GM23248 (cell line): ENCODE data around the gene MIGA1. TPM values are rescaled to one million over a fixed set of nuclear protein-coding genes. Genes with fewer than 3 reads are reported as not detected.

Experiments used
- DNase-seq: peaks from one replicate; pipeline ENCODE4 v3.0.0-alpha.2; 2015
- H2AFZ ChIP-seq: fragments of 200-600 bp; sonication (generic); 2 replicates; pipeline ENCODE4 v1.6.1; 2016; ENCODE audit warnings: antibody characterized with exemption
- H3F3A ChIP-seq: fragments of 200-600 bp; sonication (generic); 2 replicates; pipeline ENCODE4 v1.6.1; 2016; ENCODE audit warnings: mild to moderate bottlenecking, antibody characterized with exemption, mixed run types; ENCODE audit not compliant: insufficient read depth
- H3K27ac ChIP-seq: fragments of 200-600 bp; sonication (generic); 2 replicates; pipeline ENCODE4 v1.5.1; 2016; ENCODE audit warnings: mild to moderate bottlenecking
- H3K27me3 ChIP-seq: fragments of 200-600 bp; sonication (generic); replicated peaks from 2 replicates; pipeline ENCODE4 v1.6.1; 2016; ENCODE audit warnings: mild to moderate bottlenecking; ENCODE audit not compliant: insufficient read depth
- H3K36me3 ChIP-seq: fragments of 200-600 bp; sonication (generic); 2 replicates; pipeline ENCODE4 v1.6.1; 2016; ENCODE audit warnings: low read depth, mild to moderate bottlenecking
- H3K4me1 ChIP-seq: fragments of 200-600 bp; sonication (generic); 2 replicates; pipeline ENCODE4 v1.6.1; 2016; ENCODE audit warnings: mild to moderate bottlenecking; ENCODE audit not compliant: insufficient read depth
- H3K4me2 ChIP-seq: fragments of 200-600 bp; sonication (generic); one replicate; pipeline ENCODE4 v1.6.1; 2016; ENCODE audit warnings: mild to moderate bottlenecking; ENCODE audit not compliant: unreplicated experiment
- H3K4me3 ChIP-seq: fragments of 200-600 bp; sonication (generic); 2 replicates; pipeline ENCODE4 v1.5.1; 2016; ENCODE audit warnings: mild to moderate bottlenecking
- H3K79me2 ChIP-seq: fragments of 200-600 bp; sonication (generic); 2 replicates; pipeline ENCODE4 v1.6.1; 2016; ENCODE audit warnings: mild to moderate bottlenecking; ENCODE audit not compliant: insufficient read depth
- H3K9ac ChIP-seq: fragments of 200-600 bp; sonication (generic); 2 replicates; pipeline ENCODE4 v1.6.1; 2016; ENCODE audit warnings: mild to moderate bottlenecking
- H3K9me2 ChIP-seq: fragments of 200-600 bp; sonication (generic); 2 replicates; pipeline ENCODE4 v1.6.1; 2016; ENCODE audit warnings: mixed run types, mild to moderate bottlenecking, moderate library complexity; ENCODE audit not compliant: insufficient read depth
- H3K9me3 ChIP-seq: fragments of 200-600 bp; sonication (generic); one replicate; pipeline ENCODE4 v1.6.1; 2017; ENCODE audit warnings: low read depth
- H4K20me1 ChIP-seq: fragments of 200-600 bp; sonication (generic); 2 replicates; pipeline ENCODE4 v1.6.0; 2016; ENCODE audit not compliant: insufficient read depth
- EZH2 ChIP-seq: fragments of 200-600 bp; sonication (generic); IDR thresholded peaks from 2 replicates; pipeline ENCODE4 v1.6.1; 2018; ENCODE audit warnings: antibody characterized with exemption, mild to moderate bottlenecking; ENCODE audit not compliant: insufficient read depth, poor library complexity, severe bottlenecking
- EZH2phosphoT487 ChIP-seq: fragments of 200-600 bp; sonication (generic); IDR thresholded peaks from 2 replicates; pipeline ENCODE4 v1.6.1; 2018; ENCODE audit warnings: antibody characterized with exemption, moderate library complexity, mild to moderate bottlenecking, low read depth; ENCODE audit not compliant: insufficient read depth
- WGBS, 2 experiments: methylation state at CpG; one replicate each; pipeline ENCODE4 v1.1.6; 2015 to 2017; ENCODE audit warnings: low lambda C conversion rate in 2 of 2, low coverage in 1 of 2; ENCODE audit errors: missing lambda C conversion rate in 2 of 2; 5-methylcytosine and 5-hydroxymethylcytosine counted together
- in situ Hi-C: fragments of 300-500 bp; cut with MboI; formaldehyde crosslinking; loops from 2 replicates; pipeline ENCODE4 v1.15.0; 2020
- polyA plus RNA-seq: library from polyadenylated mRNA; unstranded; fragments of >200 nt; fragmentation: Nextera tagmentation; extraction: Ambion mirVana; gene quantifications from 2 replicates; pipeline ENCODE4 v1.2.1, GENCODE V29; 2016
- total RNA-seq: library from RNA; depleted of rRNA; stranded (reverse); fragments of >200 nt; shearing (Covaris generic); gene quantifications from 2 replicates; pipeline ENCODE4 v1.2.3, GENCODE V29; 2014

Gene MIGA1
- total and polyA plus RNA-seq, 2 experiments from 2014 or later = 11.6 to 14.4 TPM

DNA sequence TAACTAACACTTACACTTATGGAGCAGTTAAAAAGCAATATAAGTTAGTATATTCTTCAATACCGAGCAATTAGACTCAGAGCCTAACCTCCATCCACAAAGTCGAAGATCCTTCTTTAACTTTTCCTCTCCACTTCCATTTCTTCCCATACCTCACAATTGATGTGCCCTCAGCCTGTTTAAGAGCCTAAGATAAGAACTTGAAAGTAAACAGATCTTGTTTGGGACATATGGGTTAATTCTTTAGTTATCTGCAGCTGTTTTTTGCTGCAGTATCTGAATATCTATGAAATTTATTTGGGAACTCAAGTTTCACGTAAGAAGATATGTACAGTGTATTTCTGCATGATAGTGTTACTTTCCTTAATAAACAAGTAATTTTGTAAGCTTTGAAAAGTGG is 51.5 kb downstream of the MIGA1 start:
- no peaks in the 10 kb centered on the region for H3K9me3 ChIP-seq
- no peak for TF ChIP-seq EZH2phosphoT487
- no peak for TF ChIP-seq EZH2
- 88 to 91% methylated on average over 3 of the region's 3 CpGs for WGBS, 2 experiments
- DNase-seq = no peak
- in situ Hi-C loops = no loop called here
- H3K27me3 ChIP-seq = no peaks in the 10 kb centered on the region
- H4K20me1 ChIP-seq = no peaks in the 10 kb centered on the region
- H3K9ac ChIP-seq = peak overlapping the region; percentile 16; the same call in 1 of the 2 replicates
- peaks cover 1% of the 10 kb centered on the region; the same call in 1 of the 2 replicates for H3K36me3 ChIP-seq
- H3K27ac ChIP-seq = peak overlapping the region; percentile 98
- H3K79me2 ChIP-seq = peaks cover 13% of the 10 kb centered on the region
- peak overlapping the region; percentile 72 for H3K4me2 ChIP-seq
- peaks cover 53% of the 10 kb centered on the region for H3K4me1 ChIP-seq
- H3F3A ChIP-seq = peaks cover 61% of the 10 kb centered on the region
- H3K4me3 ChIP-seq = no peak overlapping the region
- H3K9me2 ChIP-seq = no peaks in the 10 kb centered on the region
- H2AFZ ChIP-seq = no peak overlapping the region

DNA sequence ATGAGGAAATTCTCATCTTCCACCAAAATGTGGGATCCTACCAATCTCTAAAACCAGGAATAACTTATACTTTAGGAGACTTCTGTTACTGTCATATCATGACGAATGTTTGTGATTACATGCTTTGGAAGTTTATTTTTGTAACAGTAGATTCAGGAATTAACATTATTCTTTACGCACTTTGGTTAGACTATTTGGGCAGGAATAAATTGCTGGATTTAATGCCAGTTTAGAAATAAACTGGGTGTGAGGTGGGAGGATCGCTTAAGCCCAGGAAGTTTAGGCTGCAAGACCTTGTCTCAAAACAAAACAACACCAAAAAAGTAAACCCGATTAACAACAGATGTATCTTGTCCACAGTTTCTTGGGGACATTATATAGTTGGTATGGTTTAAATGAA is 52.1 kb downstream of the MIGA1 start:
- Histone ChIP-seq H3K9ac (peak overlapping the region; percentile 80), H3K4me3 (peak overlapping the region; percentile 44), H3K27ac (peak overlapping the region; percentile 98), H3K9me2 (no peaks in the 10 kb centered on the region), H4K20me1 (no peaks in the 10 kb centered on the region), H3K9me3 (no peaks in the 10 kb centered on the region), H2AFZ (no peak overlapping the region), H3K36me3 (peaks cover 3% of the 10 kb centered on the region; the same call in 1 of the 2 replicates), H3K27me3 (no peaks in the 10 kb centered on the region), H3K79me2 (peaks cover 19% of the 10 kb centered on the region), H3F3A (peaks cover 65% of the 10 kb centered on the region), H3K4me2 (peak overlapping the region; percentile 72), H3K4me1 (peaks cover 53% of the 10 kb centered on the region)
- DNase-seq = peak; percentile 32
- TF ChIP-seq EZH2phosphoT487 (no peak), EZH2 (no peak)
- in situ Hi-C loops = no loop called here
- WGBS, 2 experiments = 26 to 29% methylated on average over 4 of the region's 4 CpGs

DNA sequence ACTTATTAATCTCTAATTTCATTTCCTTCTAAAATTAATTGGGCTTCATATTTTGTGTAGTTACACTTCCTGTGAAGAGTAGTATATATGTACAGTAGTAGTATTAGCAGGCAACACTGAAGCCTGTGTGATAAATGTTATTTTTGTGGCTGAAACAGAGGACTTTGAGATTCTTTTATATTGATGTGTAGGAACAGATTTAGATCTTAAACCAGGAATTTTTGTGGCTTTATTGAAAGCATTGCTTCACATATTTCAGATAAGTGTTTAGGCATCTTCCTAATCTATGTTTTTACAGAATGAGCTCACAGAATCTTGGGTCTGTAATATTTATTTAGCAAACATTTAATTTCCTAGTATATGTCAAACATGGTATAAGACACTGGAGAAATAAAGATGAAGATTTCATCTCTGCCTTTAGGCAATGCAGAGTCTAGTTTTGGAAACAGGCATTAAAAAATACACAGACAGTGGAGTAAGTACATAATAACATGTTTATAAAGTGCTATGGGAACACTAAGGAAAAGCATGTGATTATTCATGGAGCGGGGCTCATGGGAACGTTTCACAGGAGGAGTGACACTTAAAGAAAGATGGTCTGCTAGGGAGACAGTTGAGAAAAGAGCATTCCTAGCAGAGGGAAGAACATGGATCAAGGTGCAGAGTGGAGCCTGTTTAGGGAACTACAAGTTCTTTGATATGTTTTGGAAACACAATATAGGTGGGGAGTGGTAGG is 52.7 kb downstream of the MIGA1 start:
- H3K79me2 ChIP-seq = peaks cover 22% of the 10 kb centered on the region
- H3F3A ChIP-seq = peaks cover 65% of the 10 kb centered on the region
- H2AFZ ChIP-seq = no peak overlapping the region
- peaks cover 3% of the 10 kb centered on the region; the same call in 1 of the 2 replicates for H3K36me3 ChIP-seq
- H3K27ac ChIP-seq = peak overlapping the region; percentile 98
- no peaks in the 10 kb centered on the region for H4K20me1 ChIP-seq
- peaks cover 53% of the 10 kb centered on the region for H3K4me1 ChIP-seq
- no peaks in the 10 kb centered on the region for H3K9me3 ChIP-seq
- in situ Hi-C loops = no loop called here
- peak overlapping the region; percentile 44 for H3K4me3 ChIP-seq
- TF ChIP-seq EZH2phosphoT487 = no peak
- TF ChIP-seq EZH2 = no peak
- H3K4me2 ChIP-seq = peak overlapping the region; percentile 72
- peak; percentile 80 for DNase-seq
- H3K27me3 ChIP-seq = no peaks in the 10 kb centered on the region
- peak overlapping the region; percentile 80 for H3K9ac ChIP-seq
- 12 to 14% methylated on average over 2 of the region's 2 CpGs for WGBS, 2 experiments
- H3K9me2 ChIP-seq = no peaks in the 10 kb centered on the region

DNA sequence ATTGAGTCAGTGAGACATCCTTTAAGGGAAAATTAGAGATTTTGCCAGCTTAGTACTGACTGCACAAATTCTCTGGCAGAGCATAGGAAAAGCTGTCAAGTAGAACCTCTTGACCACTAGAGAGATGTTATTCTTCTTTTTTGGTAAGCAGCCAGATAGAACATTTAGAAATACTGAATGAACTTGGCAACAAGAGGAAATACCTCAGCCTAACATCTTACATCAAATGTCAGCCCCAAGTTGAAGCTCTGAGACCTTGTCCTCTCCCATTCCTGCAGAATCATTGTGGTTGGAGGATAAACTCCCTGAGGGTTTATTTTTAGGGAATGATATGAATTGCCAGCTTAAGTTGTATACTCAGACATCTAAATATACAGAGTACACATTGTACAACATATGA is 53.5 kb downstream of the MIGA1 start:
- no peak for TF ChIP-seq EZH2
- no peak for TF ChIP-seq EZH2phosphoT487
- DNase-seq = peak; percentile 91
- peak overlapping the region; percentile 98 for H3K27ac ChIP-seq
- peak overlapping the region; percentile 44 for H3K4me3 ChIP-seq
- H3K4me2 ChIP-seq = peak overlapping the region; percentile 72
- H3K9me2 ChIP-seq = no peaks in the 10 kb centered on the region
- H3K36me3 ChIP-seq = peaks cover 3% of the 10 kb centered on the region; the same call in 1 of the 2 replicates
- H2AFZ ChIP-seq = no peak overlapping the region
- H3K4me1 ChIP-seq = peaks cover 53% of the 10 kb centered on the region
- no peaks in the 10 kb centered on the region for H3K9me3 ChIP-seq
- H3K27me3 ChIP-seq = no peaks in the 10 kb centered on the region
- H3F3A ChIP-seq = peaks cover 65% of the 10 kb centered on the region
- H3K79me2 ChIP-seq = peaks cover 22% of the 10 kb centered on the region
- H3K9ac ChIP-seq = peak overlapping the region; percentile 80
- in situ Hi-C loops = no loop called here
- no peaks in the 10 kb centered on the region for H4K20me1 ChIP-seq
